Measurements from ENCODE around the gene KIAA2012. TPM values are rescaled to one million over a fixed set of nuclear protein-coding genes. Genes with fewer than 3 reads are reported as not detected.
A peak's percentile ranks its signal among the peaks of the same experiment; 100 is the strongest.
"Not testable (repeated sequence)": the region's sequence is repeated elsewhere in the genome, so short reads cannot be mapped to it uniquely, and the experiment has no call there.

The KIAA2012 gene
- total RNA-seq, 4 donors from 2014 or later, result 0.15 to 0.76 (median 0.26) TPM; not detected in 1

DNA sequence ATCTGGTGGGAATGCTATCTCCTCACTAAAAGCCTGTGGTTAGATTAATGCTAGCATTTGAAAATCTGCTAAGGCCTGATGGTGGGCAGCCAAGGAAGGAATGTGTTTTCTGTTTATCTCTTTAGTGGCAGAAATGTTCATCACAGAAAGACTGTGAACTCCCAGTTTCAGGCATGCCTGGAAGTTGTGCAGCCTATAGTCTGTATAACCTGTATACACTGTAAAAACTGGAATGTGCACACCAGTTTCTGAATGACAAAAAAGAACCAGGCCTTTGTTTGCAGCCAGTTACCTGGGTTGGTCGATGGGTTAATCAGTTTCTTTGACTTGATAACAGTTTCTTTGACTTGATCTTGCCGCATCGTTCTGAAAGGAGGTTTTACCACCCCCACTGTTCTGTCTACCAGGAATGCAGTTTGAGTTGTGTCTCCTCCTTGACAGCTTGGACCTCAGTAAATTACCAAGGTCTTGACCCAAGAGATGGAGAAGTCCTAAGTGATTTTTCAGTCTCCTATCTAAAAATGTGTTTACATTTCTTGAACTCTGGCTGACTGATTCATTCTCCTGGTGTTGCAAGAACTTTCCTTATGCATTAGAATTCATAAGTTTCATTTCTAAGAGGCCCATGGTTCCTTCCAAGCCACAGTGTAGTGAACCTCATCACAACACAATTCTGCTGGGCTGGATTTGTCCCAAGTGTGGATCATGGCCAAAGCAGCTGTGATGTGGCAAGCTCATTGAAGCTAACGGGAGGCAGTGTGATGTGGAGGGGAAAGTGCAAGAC, 62.2 kb downstream of the KIAA2012 start:
- intact Hi-C loops (cut with DNase I; ENCODE audit: low total_unique reads), result no loop called here
- Histone ChIP-seq H3K27me3 (no peaks in the 10 kb centered on the region), H3K27ac (peak overlapping the region; percentile 64 to 77), H3K4me1 (peaks cover 0 to 4% of the 10 kb centered on the region in 2 donors), H3K9me3 (no peaks in the 10 kb centered on the region), H3K36me3 (no peaks in the 10 kb centered on the region), H3K4me3 (no peak overlapping the region)
- TF ChIP-seq POLR2A (IDR thresholded peaks at IDR 0.05) (no peak), CTCF (IDR thresholded peaks at IDR 0.05) (no peak)
- DNase-seq, result peak; percentile 93

- H3K4me3 ChIP-seq; H3K4me1 ChIP-seq; H3K27me3 ChIP-seq; H3K36me3 ChIP-seq; DNase-seq; H3K9me3 ChIP-seq; intact Hi-C loops (cut with DNase I; ENCODE audit: low total_unique reads): not testable (repeated sequence)
- peak overlapping the region; percentile 64 to 77 for H3K27ac ChIP-seq
Observed at GRCh38 chr2:202136039-202136438, 63.0 kb downstream of the KIAA2012 start.

- Histone ChIP-seq H3K4me3 (no peak overlapping the region), H3K27ac (peak overlapping the region in 1 of 2 donors; percentile 77), H3K27me3 (no peaks in the 10 kb centered on the region), H3K4me1 (peaks cover 0 to 4% of the 10 kb centered on the region in 2 donors), H3K9me3 (no peaks in the 10 kb centered on the region), H3K36me3 (no peaks in the 10 kb centered on the region)
- TF ChIP-seq POLR2A (IDR thresholded peaks at IDR 0.05), result no peak
- no peak for TF ChIP-seq CTCF (IDR thresholded peaks at IDR 0.05)
- intact Hi-C loops (cut with DNase I; ENCODE audit: low total_unique reads), result no loop called here
- DNase-seq, result no peak
Observed at GRCh38 chr2:202136526-202136925, 63.5 kb downstream of the KIAA2012 start.

DNA sequence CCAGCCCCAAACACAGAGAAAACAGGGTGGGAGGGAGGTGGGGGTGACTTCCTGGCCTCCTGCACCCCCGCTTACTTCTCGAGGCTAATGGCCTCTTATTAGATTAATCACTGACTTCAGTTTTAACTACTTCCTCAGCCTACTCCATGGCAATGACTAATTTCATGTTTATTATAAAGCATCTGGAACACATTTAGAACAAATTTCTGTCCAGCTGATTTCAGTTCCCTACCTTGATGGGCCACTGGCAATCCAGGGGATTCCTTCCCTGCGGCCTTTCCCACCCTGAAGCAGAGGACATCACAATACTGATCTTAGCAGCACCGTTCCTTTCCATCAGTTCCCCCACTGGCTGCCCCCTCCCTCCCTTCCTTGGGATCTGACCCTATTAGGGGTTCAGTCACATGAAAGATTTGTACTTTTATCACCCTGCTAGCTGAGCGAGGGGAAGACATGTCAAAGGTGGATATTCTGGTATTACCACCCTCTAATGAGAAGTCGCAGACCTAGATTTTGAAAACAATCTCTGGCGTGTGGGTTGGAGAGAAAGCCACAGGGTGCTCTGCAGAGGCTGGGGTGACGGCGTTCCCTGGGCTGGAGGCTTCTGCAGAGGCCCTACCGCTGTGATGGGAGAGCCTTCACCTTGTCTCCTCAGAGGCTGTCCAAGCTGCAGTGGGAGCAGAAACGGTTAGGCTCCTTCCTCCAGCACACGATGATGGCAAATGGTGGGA, 67.6 kb downstream of the KIAA2012 start:
- Histone ChIP-seq H3K9me3 (no peaks in the 10 kb centered on the region), H3K4me1 (no peaks in the 10 kb centered on the region), H3K27me3 (no peaks in the 10 kb centered on the region), H3K4me3 (no peak overlapping the region), H3K36me3 (no peaks in the 10 kb centered on the region), H3K27ac (peak overlapping the region in 1 of 2 donors; percentile 17)
- intact Hi-C loops (cut with DNase I; ENCODE audit: low total_unique reads), result no loop called here
- DNase-seq, result no peak
- TF ChIP-seq POLR2A (IDR thresholded peaks at IDR 0.05) (no peak), CTCF (IDR thresholded peaks at IDR 0.05) (no peak)

DNA sequence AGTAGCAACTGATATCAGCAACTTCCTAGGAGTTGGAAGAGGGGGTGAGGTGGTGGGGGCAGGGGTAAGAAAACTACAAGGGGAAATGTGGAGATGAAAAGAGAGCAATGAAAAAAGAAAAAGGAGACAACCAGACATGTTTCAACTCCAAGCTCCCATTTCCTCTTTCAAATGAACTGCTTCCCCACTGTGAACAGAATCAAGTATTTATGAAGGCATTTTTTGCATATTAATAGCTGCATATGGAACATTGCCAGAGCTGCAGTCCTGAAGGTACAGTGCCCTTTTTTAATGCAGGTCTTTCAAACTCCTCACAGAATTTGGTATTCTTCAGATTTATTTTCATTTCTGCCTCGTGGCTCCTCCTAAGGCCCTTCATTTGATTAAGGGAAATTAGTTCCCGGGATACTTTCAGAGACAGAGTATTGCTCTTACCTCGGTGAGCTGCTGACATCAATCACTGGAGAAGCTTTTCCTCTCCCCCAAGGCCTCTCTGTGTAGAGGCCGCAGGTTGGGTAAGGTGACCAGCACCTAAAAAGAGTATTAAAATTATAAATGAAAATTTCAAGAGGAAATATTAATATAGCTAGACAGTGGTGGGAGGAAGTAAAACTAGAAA, 68.4 kb downstream of the KIAA2012 start:
- H3K4me3 ChIP-seq, result no peak overlapping the region
- intact Hi-C loops (cut with DNase I; ENCODE audit: low total_unique reads), result no loop called here
- H3K36me3 ChIP-seq, result no peaks in the 10 kb centered on the region
- no peaks in the 10 kb centered on the region for H3K9me3 ChIP-seq
- no peak for DNase-seq
- no peaks in the 10 kb centered on the region for H3K4me1 ChIP-seq
- TF ChIP-seq CTCF (IDR thresholded peaks at IDR 0.05) (no peak), POLR2A (IDR thresholded peaks at IDR 0.05) (no peak)
- H3K27ac ChIP-seq, result no peak overlapping the region
- no peaks in the 10 kb centered on the region for H3K27me3 ChIP-seq

All from uterus (tissue), 4 donors.